OCI-LY3 (cell line): ENCODE results near the gene PTGR3.
A peak's percentile ranks its signal among the peaks of the same experiment; 100 is the strongest.

Experiments
- H2AFZ ChIP-seq: fragments of 200-600, 300-600 bp; shearing (Covaris generic); 2 replicates; pipeline ENCODE4 v1.6.0; 2014; ENCODE audit warnings: antibody characterized with exemption, low read depth, low read length
- H3K27ac ChIP-seq: fragments of 200-600, 300-600 bp; sonication (generic); 2 replicates; pipeline ENCODE4 v1.5.1; 2014; ENCODE audit warnings: mild to moderate bottlenecking, low read length, moderate library complexity, mixed read lengths
- H3K27me3 ChIP-seq: fragments of 200-600, 300-600 bp; sonication (generic); 2 replicates; pipeline ENCODE4 v1.6.1; 2014; ENCODE audit warnings: low read depth, low read length, mixed read lengths
- H3K36me3 ChIP-seq: fragments of 200-600, 300-600 bp; sonication (generic); replicated peaks from 2 replicates; pipeline ENCODE3; 2014; ENCODE audit warnings: low read depth, low read length, mixed read lengths
- H3K4me1 ChIP-seq: fragments of 300-600, 200-600 bp; sonication (generic); 2 replicates; pipeline ENCODE4 v1.6.1; 2014; ENCODE audit warnings: low read length, mixed read lengths
- H3K4me2 ChIP-seq: fragments of 200-600, 300-600 bp; sonication (generic); 2 replicates; pipeline ENCODE4 v1.6.1; 2014; ENCODE audit warnings: low read length, mixed read lengths
- H3K4me3 ChIP-seq: fragments of 300-600, 200-600 bp; sonication (generic); 2 replicates; pipeline ENCODE4 v1.5.1; 2014; ENCODE audit warnings: antibody characterized with exemption, mild to moderate bottlenecking, low read length, moderate library complexity
- H3K79me2 ChIP-seq: fragments of 300-600, 200-600 bp; shearing (Covaris generic); 2 replicates; pipeline ENCODE4 v1.6.1; 2014; ENCODE audit warnings: mild to moderate bottlenecking, low read length, mixed read lengths
- H3K9ac ChIP-seq: fragments of 300-600, 200-600 bp; shearing (Covaris generic); 2 replicates; pipeline ENCODE4 v1.6.0; 2014; ENCODE audit warnings: mild to moderate bottlenecking, low read length, moderate library complexity
- H3K9me3 ChIP-seq: fragments of 200-600, 300-600 bp; shearing (Covaris generic); 2 replicates; pipeline ENCODE4 v1.6.1; 2014; ENCODE audit warnings: low read length, mixed read lengths; ENCODE audit not compliant: insufficient read depth
- H4K20me1 ChIP-seq: fragments of 200-600, 300-600 bp; sonication (generic); 2 replicates; pipeline ENCODE4 v1.6.1; 2016; ENCODE audit warnings: low read length, mixed read lengths; ENCODE audit not compliant: insufficient read depth
- CTCF ChIP-seq: fragments of 200-600, 300-600 bp; sonication (generic); IDR thresholded peaks from 2 replicates; pipeline ENCODE4 v1.5.1; 2014; ENCODE audit warnings: antibody characterized with exemption, low read length, low read depth
- EZH2phosphoT487 ChIP-seq: fragments of 200-600 bp; shearing (Covaris generic); IDR thresholded peaks from 2 replicates; pipeline ENCODE4 v1.6.1; 2018; ENCODE audit warnings: antibody characterized with exemption, mixed run types, low read depth

The PTGR3 gene

GRCh38 chr18:75215663-75216062 is 6.7 kb upstream of the PTGR3 start:
- Histone ChIP-seq H3K27me3 (no peaks in the 10 kb centered on the region), H2AFZ (no peak overlapping the region), H3K4me2 (peak overlapping the region; percentile 2; the same call in 1 of the 2 replicates), H3K4me3 (no peak overlapping the region), H3K36me3 (peaks cover 37% of the 10 kb centered on the region), H3K9ac (no peak overlapping the region), H3K27ac (no peak overlapping the region), H3K79me2 (peaks cover 100% of the 10 kb centered on the region), H3K9me3 (no peaks in the 10 kb centered on the region), H3K4me1 (peaks cover 50% of the 10 kb centered on the region), H4K20me1 (peaks cover 85% of the 10 kb centered on the region)
- no peak for TF ChIP-seq EZH2phosphoT487
- no peak for TF ChIP-seq CTCF

GRCh38 chr18:75214766-75215510 is 6.0 kb upstream of the PTGR3 start:
- peaks cover 98% of the 10 kb centered on the region for H3K79me2 ChIP-seq
- no peak overlapping the region for H2AFZ ChIP-seq
- H3K9ac ChIP-seq = no peak overlapping the region
- TF ChIP-seq CTCF (no peak), EZH2phosphoT487 (no peak)
- no peaks in the 10 kb centered on the region for H3K9me3 ChIP-seq
- no peak overlapping the region for H3K4me3 ChIP-seq
- no peak overlapping the region for H3K27ac ChIP-seq
- peaks cover 37% of the 10 kb centered on the region for H3K36me3 ChIP-seq
- 0 out of 2 replicates have a peak overlapping the region, but pooled peaks have one; percentile 2 for H3K4me2 ChIP-seq
- H3K27me3 ChIP-seq = no peaks in the 10 kb centered on the region
- peaks cover 77% of the 10 kb centered on the region for H4K20me1 ChIP-seq
- H3K4me1 ChIP-seq = peaks cover 50% of the 10 kb centered on the region

DNA sequence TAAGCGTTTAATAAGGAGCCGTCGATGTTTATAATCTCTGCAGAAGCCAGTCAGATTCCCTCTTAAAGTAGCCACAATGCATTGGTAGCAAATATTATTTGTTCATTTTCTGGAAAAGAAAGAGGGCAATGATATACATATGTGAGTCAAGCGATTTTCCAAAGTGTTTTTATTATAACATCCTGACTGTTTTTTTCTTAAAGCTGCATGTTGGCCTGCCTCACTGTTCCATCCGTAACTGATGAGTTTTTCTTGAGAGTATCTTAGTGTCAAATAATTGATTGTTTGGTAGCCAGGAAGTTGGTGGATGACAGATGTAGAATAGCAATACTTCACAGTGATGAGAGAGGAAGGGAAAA is 5.4 kb upstream of the PTGR3 start:
- Histone ChIP-seq H3K27me3 (no peaks in the 10 kb centered on the region), H3K4me3 (no peak overlapping the region), H3K27ac (no peak overlapping the region), H3K4me2 (0 out of 2 replicates have a peak overlapping the region, but pooled peaks have one; percentile 85), H4K20me1 (peaks cover 71% of the 10 kb centered on the region), H3K36me3 (peaks cover 37% of the 10 kb centered on the region), H3K4me1 (peaks cover 50% of the 10 kb centered on the region), H3K9ac (no peak overlapping the region), H2AFZ (no peak overlapping the region), H3K79me2 (peaks cover 94% of the 10 kb centered on the region), H3K9me3 (no peaks in the 10 kb centered on the region)
- TF ChIP-seq EZH2phosphoT487 (no peak), CTCF (no peak)

- Histone ChIP-seq H3K79me2 (peaks cover 91% of the 10 kb centered on the region), H3K4me3 (no peak overlapping the region), H3K27me3 (no peaks in the 10 kb centered on the region)
Measured at GRCh38 chr18:75213611-75214331, 4.8 kb upstream of the PTGR3 start.

More at GRCh38 chr18:75213611-75214331, 4.8 kb upstream of the PTGR3 start:
- H2AFZ ChIP-seq = no peak overlapping the region
- H3K27ac ChIP-seq = no peak overlapping the region
- peaks cover 66% of the 10 kb centered on the region for H4K20me1 ChIP-seq
- H3K36me3 ChIP-seq = peaks cover 37% of the 10 kb centered on the region
- no peak overlapping the region for H3K9ac ChIP-seq
- no peak for TF ChIP-seq EZH2phosphoT487
- TF ChIP-seq CTCF = no peak
- peak overlapping the region; percentile 85 for H3K4me2 ChIP-seq
- no peaks in the 10 kb centered on the region for H3K9me3 ChIP-seq
- H3K4me1 ChIP-seq = peaks cover 50% of the 10 kb centered on the region
